AG09309 (cell line): ENCODE measurements around the gene IQSEC1.
A peak's percentile ranks its signal among the peaks of the same experiment; 100 is the strongest.

ENCODE experiments used
- DNase-seq: peaks from one replicate; pipeline ENCODE4 v3.0.0-alpha.2; 2010; ENCODE audit warnings: low read depth
- H3K4me3 ChIP-seq: 2 replicates; pipeline ENCODE4 v1.5.1; 2011; ENCODE audit warnings: mild to moderate bottlenecking, low read depth, low read length, moderate library complexity; ENCODE audit not compliant: control insufficient read depth
- TF ChIP-seq, protein P1 (sequence below): IDR thresholded peaks from 2 replicates; pipeline ENCODE4 v1.5.1; 2011; ENCODE audit warnings: mild to moderate bottlenecking, low read depth, low read length, inconsistent platforms; ENCODE audit not compliant: insufficient read depth, control insufficient read depth; ENCODE audit errors: missing control alignments

IQSEC1 gene

DNA sequence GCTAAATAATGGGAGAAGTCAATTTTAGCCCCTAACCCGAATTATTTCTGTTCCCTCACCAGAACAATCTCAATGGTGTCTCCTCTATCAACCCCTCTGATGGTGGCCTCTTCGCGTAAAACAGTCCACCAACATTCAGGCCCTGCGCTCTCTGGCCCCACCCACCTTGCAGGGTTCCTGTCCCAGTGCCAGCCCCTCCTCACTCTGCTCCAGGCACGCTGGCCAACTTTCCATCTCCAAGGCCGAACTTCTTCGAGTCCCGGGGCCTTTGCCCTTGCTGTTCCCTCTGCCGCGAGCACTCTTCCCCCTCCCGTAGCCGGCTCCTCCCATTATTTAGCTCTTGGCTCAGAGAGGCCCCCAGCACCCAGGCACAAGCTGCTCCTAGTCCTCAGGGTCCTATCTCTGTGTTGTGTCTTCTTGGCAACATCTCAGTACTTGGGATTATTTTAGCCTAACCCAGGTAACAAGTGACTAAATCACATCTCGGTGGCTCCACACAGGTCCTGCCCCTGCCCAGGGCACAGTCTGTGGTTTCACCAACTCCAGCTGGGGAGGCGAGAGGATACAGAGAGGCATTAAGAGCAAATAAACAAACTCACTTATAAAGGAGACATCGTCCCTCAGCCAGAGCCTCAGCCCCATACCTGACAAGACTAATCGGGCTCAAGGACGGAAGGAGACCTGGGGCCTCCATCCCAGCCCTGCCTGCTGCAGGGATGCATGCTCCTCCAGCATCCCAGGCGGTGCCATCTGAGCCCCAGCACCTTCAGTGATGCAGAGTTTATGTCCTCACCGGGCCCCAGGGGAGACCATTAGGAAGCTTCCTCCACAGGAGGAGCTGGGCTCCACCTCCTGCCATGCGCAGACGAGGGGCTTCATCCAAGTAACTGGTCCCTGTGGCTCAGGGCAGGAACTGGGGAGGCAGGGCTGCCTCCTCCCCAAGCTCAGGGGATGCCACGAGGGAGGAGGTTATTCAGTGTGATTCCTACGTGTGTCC, 19.7 kb upstream of the IQSEC1 start:
- no peak for DNase-seq
- H3K4me3 ChIP-seq = no peak overlapping the region
- TF ChIP-seq, protein P1, sequence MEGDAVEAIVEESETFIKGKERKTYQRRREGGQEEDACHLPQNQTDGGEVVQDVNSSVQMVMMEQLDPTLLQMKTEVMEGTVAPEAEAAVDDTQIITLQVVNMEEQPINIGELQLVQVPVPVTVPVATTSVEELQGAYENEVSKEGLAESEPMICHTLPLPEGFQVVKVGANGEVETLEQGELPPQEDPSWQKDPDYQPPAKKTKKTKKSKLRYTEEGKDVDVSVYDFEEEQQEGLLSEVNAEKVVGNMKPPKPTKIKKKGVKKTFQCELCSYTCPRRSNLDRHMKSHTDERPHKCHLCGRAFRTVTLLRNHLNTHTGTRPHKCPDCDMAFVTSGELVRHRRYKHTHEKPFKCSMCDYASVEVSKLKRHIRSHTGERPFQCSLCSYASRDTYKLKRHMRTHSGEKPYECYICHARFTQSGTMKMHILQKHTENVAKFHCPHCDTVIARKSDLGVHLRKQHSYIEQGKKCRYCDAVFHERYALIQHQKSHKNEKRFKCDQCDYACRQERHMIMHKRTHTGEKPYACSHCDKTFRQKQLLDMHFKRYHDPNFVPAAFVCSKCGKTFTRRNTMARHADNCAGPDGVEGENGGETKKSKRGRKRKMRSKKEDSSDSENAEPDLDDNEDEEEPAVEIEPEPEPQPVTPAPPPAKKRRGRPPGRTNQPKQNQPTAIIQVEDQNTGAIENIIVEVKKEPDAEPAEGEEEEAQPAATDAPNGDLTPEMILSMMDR = no peak

DNA sequence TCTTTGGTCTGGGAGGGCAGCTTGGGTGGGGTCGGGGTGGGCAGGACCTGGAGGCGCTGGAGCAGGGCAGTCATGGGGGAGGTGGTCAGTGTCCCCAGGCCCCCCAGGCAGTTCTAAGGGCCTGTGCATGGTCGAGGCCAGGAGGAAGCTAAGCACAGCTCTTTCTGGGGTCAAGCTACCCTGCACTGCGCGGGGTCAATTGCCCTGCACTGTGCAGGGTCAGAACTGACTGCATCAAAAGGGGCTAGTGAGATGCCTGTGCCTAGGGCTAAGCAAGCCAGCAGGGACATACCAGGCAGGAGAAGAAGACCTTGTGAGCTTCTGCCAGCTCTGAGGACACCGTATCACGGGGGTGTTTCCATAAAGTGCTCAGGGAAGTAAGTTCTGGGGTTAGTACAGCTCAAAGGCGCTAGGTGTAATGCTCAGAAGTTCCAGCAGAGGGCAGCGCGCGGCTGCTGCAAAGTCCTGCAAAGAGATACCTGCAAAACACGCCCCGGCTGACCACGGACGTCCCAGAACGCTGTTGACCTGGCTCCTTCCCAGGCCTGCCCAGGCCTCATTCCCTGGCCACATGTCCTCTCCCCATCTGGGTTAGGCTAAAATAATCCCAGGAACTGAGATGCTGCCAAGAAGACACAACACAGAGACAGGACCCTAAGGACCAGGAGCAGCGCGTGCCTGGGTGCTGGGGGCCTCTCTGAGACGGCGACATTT, 18.8 kb upstream of the IQSEC1 start:
- DNase-seq = peak; percentile 17
- H3K4me3 ChIP-seq = no peak overlapping the region
- TF ChIP-seq, protein P1 = peak; percentile 91

DNA sequence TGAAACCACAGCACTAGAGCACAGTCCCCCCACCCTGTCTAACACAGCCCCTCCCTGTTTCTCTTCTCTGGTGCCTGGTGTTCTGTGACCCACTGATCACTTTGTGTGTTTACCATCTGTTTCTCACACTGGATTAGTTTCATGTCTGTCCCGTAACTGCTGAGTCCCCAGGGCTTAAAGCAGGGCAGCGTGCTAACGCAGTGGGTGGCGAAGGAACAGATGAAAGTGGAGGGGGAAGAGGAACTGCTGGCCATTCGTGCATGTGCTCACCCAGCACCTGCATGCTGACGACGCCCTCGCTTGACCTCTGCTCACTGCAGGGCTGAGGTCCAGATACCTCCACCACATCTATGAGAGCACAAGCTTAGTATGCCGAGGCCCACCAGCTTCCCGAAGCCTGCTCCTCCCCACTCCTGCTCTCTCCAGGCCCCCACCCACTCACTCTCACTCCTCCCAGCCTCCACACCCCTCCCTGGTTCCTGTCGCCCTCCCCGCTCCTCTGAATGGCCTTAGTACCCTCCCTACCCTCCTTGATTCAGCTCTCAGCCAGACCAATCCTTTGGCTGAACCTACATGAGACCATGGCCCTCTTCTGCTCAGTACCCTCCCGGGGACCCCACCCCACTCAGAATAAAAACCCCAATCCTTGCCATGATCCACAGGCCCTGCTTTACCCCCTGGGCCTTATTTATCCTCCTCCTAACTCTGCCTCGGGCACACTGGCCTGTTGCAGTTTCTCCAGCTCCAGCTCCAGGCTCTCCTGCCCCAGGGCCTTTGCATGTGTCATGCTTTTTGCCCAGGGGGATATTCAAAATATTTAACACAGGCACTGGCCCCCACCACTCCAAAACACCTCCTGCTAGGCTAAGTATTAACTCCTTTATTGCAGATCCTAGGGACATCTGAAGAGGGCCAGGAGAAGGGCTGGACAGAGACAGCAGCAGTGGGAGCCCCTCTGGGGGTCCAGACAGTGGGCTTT, 15.1 kb upstream of the IQSEC1 start:
- H3K4me3 ChIP-seq = no peak overlapping the region
- DNase-seq = no peak
- TF ChIP-seq, protein P1 = no peak

DNA sequence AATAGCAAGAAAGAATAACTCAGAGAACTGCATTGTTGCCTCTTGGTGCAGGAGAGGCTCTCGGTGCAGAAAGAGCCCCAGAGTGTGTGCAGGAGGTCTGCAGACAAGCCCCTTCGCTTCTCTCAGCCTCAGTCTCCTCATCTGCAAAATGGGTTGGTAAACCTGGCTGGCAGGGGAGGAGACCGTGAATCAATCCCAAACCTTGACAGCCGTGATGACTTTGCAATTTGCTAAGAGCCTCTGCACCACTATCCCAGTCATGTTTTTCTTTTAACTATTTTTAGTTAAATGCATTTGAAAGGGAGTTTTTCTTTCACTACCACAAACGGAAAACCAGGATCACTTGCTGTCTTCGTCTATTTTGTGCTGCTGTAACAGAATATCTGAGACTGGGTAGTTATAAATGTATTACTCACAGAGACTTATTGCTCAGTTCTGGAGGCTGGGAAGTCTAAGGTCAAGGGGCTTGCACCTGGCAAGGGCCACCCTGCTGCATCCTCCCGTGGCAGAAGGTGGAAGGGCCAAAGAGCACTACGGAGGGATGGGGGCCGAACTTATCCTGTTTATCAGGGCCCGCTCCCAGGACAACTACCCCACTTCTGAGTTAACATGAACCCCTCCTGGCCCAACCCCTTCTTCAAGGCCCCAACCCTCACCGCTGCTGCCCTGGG, 14.2 kb upstream of the IQSEC1 start:
- TF ChIP-seq, protein P1 = no peak
- H3K4me3 ChIP-seq = no peak overlapping the region
- no peak for DNase-seq

DNA sequence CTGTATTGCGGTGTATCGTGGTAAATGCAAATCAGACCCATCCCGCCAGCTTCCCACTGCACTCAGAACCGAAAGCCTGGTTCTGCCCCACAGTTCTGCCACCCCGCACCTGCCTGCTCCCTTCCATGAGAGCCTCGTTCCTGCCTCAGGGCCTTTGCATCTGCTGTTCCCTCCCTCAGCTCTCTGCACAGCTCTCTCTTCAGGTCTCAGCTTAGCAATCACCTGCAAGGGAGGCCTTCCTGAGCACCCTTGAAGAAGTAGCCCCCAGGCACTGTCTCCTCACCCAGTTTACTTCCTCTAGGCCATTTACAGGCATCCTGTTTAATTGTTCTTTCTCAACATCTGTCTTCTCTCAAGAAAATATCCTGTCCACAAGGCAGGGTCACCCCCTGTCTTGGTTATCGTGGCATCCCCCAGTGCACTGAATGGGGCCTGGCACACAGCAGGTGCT, 13.3 kb upstream of the IQSEC1 start:
- TF ChIP-seq, protein P1 = no peak
- H3K4me3 ChIP-seq = no peak overlapping the region
- DNase-seq = no peak
